ENCODE measurements around the gene RBMS1.

Gene RBMS1

GRCh38 chr2:160318218-160318617 is 175.4 kb downstream of the RBMS1 start:
- Histone ChIP-seq H3K27ac (replicated peaks; ENCODE audit: low read length) (no peak overlapping the region), H4K8ac (ENCODE audit: low read depth, low read length) (no peak overlapping the region), H3K9me3 (replicated peaks in 1 of 2; ENCODE audit: control insufficient read depth in 2 of 2, insufficient read depth in 1 of 2, low read depth in 1 of 2, low read length in 2 of 2) (no peaks in the 10 kb centered on the region), H2AK5ac (ENCODE audit: low read depth, low read length) (no peak overlapping the region), H2BK120ac (ENCODE audit: low read depth, low read length) (no peak overlapping the region), H3K4ac (ENCODE audit: low read length) (no peak overlapping the region), H4K91ac (ENCODE audit: low read depth, low read length, poor library complexity) (no peak overlapping the region), H3K18ac (ENCODE audit: low read length) (no peak overlapping the region), H2BK15ac (ENCODE audit: low read length) (no peak overlapping the region), H3K23ac (ENCODE audit: low read depth, low read length, poor library complexity) (no peak overlapping the region), H2AFZ (ENCODE audit: low read length) (no peak overlapping the region), H3K79me1 (ENCODE audit: low read depth, low read length) (no peaks in the 10 kb centered on the region), H3K27me3 (ENCODE audit: control insufficient read depth in 3 of 3, insufficient read depth in 3 of 3, low read depth in 1 of 3, low read length in 3 of 3) (no peaks in the 10 kb centered on the region), H3K4me1 (ENCODE audit: control insufficient read depth in 2 of 2, insufficient read depth in 1 of 2, low read depth in 1 of 2, low read length in 2 of 2) (peaks cover 11 to 26% of the 10 kb centered on the region in 2 donors), H2BK5ac (ENCODE audit: low read length) (no peak overlapping the region), H2BK12ac (ENCODE audit: low read length) (no peak overlapping the region), H3K14ac (ENCODE audit: low read length) (no peak overlapping the region), H3K9ac (ENCODE audit: low read depth, low read length, poor library complexity) (no peak overlapping the region), H3K4me3 (ENCODE audit: low read length in 2 of 2) (no peak overlapping the region), H3K36me3 (replicated peaks in 1 of 2; ENCODE audit: control insufficient read depth in 2 of 2, insufficient read depth in 2 of 2, low read length in 2 of 2) (peaks cover 0 to 8% of the 10 kb centered on the region in 2 donors), H3K4me2 (ENCODE audit: insufficient read depth, low read length, poor library complexity, severe bottlenecking) (no peak overlapping the region)
- DNase-seq (ENCODE audit: low spot score) = no peak

- no peak overlapping the region for H3K18ac ChIP-seq (ENCODE audit: low read length)
- H2BK12ac ChIP-seq (ENCODE audit: low read length) = no peak overlapping the region
- H3K4me3 ChIP-seq (ENCODE audit: low read length in 2 of 2) = no peak overlapping the region
- peak overlapping the region; percentile 5 for H2AFZ ChIP-seq (ENCODE audit: low read length)
- H2BK15ac ChIP-seq (ENCODE audit: low read length) = no peak overlapping the region
- H2BK5ac ChIP-seq (ENCODE audit: low read length) = no peak overlapping the region
- H3K4me1 ChIP-seq (ENCODE audit: control insufficient read depth in 2 of 2, insufficient read depth in 1 of 2, low read depth in 1 of 2, low read length in 2 of 2) = peaks cover 11 to 26% of the 10 kb centered on the region in 2 donors
- H3K27me3 ChIP-seq (ENCODE audit: control insufficient read depth in 3 of 3, insufficient read depth in 3 of 3, low read depth in 1 of 3, low read length in 3 of 3) = no peaks in the 10 kb centered on the region
- H3K4me2 ChIP-seq (ENCODE audit: insufficient read depth, low read length, poor library complexity, severe bottlenecking) = peak overlapping the region; percentile 21
- no peak overlapping the region for H3K23ac ChIP-seq (ENCODE audit: low read depth, low read length, poor library complexity)
- H3K14ac ChIP-seq (ENCODE audit: low read length) = no peak overlapping the region
- H3K27ac ChIP-seq (replicated peaks; ENCODE audit: low read length) = peak overlapping the region; percentile 29
- H3K79me1 ChIP-seq (ENCODE audit: low read depth, low read length) = no peaks in the 10 kb centered on the region
- no peak overlapping the region for H4K91ac ChIP-seq (ENCODE audit: low read depth, low read length, poor library complexity)
- H3K9ac ChIP-seq (ENCODE audit: low read depth, low read length, poor library complexity) = no peak overlapping the region
- DNase-seq (ENCODE audit: low spot score) = peak; percentile 67
- H4K8ac ChIP-seq (ENCODE audit: low read depth, low read length) = no peak overlapping the region
- no peak overlapping the region for H2BK120ac ChIP-seq (ENCODE audit: low read depth, low read length)
- H3K9me3 ChIP-seq (replicated peaks in 1 of 2; ENCODE audit: control insufficient read depth in 2 of 2, insufficient read depth in 1 of 2, low read depth in 1 of 2, low read length in 2 of 2) = no peaks in the 10 kb centered on the region
- peaks cover 0 to 14% of the 10 kb centered on the region in 2 donors for H3K36me3 ChIP-seq (replicated peaks in 1 of 2; ENCODE audit: control insufficient read depth in 2 of 2, insufficient read depth in 2 of 2, low read length in 2 of 2)
- WGBS, 2 donors (ENCODE audit: extremely low coverage in 2 of 2, insufficient read length in 2 of 2, insufficient replicate concordance in 1 of 2) = no CpG with 5 or more reads among the region's 7 CpGs
- H2AK5ac ChIP-seq (ENCODE audit: low read depth, low read length) = no peak overlapping the region
- H3K4ac ChIP-seq (ENCODE audit: low read length) = no peak overlapping the region
Observed at GRCh38 chr2:160317181-160318099, 176.2 kb downstream of the RBMS1 start.

GRCh38 chr2:160315337-160315736 is 178.3 kb downstream of the RBMS1 start:
- H2AFZ ChIP-seq (ENCODE audit: low read length) = no peak overlapping the region
- peaks cover 10 to 26% of the 10 kb centered on the region in 2 donors for H3K4me1 ChIP-seq (ENCODE audit: control insufficient read depth in 2 of 2, insufficient read depth in 1 of 2, low read depth in 1 of 2, low read length in 2 of 2)
- H4K91ac ChIP-seq (ENCODE audit: low read depth, low read length, poor library complexity) = no peak overlapping the region
- no peak overlapping the region for H3K27ac ChIP-seq (replicated peaks; ENCODE audit: low read length)
- no peak overlapping the region for H2BK5ac ChIP-seq (ENCODE audit: low read length)
- no CpG with 5 or more reads among the region's 2 CpGs for WGBS, 2 donors (ENCODE audit: extremely low coverage in 2 of 2, insufficient read length in 2 of 2, insufficient replicate concordance in 1 of 2)
- H2BK120ac ChIP-seq (ENCODE audit: low read depth, low read length) = no peak overlapping the region
- no peak overlapping the region for H3K4me2 ChIP-seq (ENCODE audit: insufficient read depth, low read length, poor library complexity, severe bottlenecking)
- no peak overlapping the region for H3K14ac ChIP-seq (ENCODE audit: low read length)
- no peak overlapping the region for H3K18ac ChIP-seq (ENCODE audit: low read length)
- no peaks in the 10 kb centered on the region for H3K79me1 ChIP-seq (ENCODE audit: low read depth, low read length)
- no peak overlapping the region for H2BK15ac ChIP-seq (ENCODE audit: low read length)
- H3K36me3 ChIP-seq (replicated peaks in 1 of 2; ENCODE audit: control insufficient read depth in 2 of 2, insufficient read depth in 2 of 2, low read length in 2 of 2) = peaks cover 0 to 27% of the 10 kb centered on the region in 2 donors
- no peak overlapping the region for H3K4me3 ChIP-seq (ENCODE audit: low read length in 2 of 2)
- H2BK12ac ChIP-seq (ENCODE audit: low read length) = no peak overlapping the region
- H2AK5ac ChIP-seq (ENCODE audit: low read depth, low read length) = no peak overlapping the region
- no peak for DNase-seq (ENCODE audit: low spot score)
- H3K9ac ChIP-seq (ENCODE audit: low read depth, low read length, poor library complexity) = no peak overlapping the region
- H3K4ac ChIP-seq (ENCODE audit: low read length) = no peak overlapping the region
- H3K9me3 ChIP-seq (replicated peaks in 1 of 2; ENCODE audit: control insufficient read depth in 2 of 2, insufficient read depth in 1 of 2, low read depth in 1 of 2, low read length in 2 of 2) = no peaks in the 10 kb centered on the region
- H3K27me3 ChIP-seq (ENCODE audit: control insufficient read depth in 3 of 3, insufficient read depth in 3 of 3, low read depth in 1 of 3, low read length in 3 of 3) = no peaks in the 10 kb centered on the region
- H4K8ac ChIP-seq (ENCODE audit: low read depth, low read length) = no peak overlapping the region
- H3K23ac ChIP-seq (ENCODE audit: low read depth, low read length, poor library complexity) = no peak overlapping the region

GRCh38 chr2:160310118-160310828 is 183.3 kb downstream of the RBMS1 start:
- no peak overlapping the region for H2BK12ac ChIP-seq (ENCODE audit: low read length)
- H4K8ac ChIP-seq (ENCODE audit: low read depth, low read length) = no peak overlapping the region
- no peak overlapping the region for H3K9ac ChIP-seq (ENCODE audit: low read depth, low read length, poor library complexity)
- H2AFZ ChIP-seq (ENCODE audit: low read length) = no peak overlapping the region
- H3K18ac ChIP-seq (ENCODE audit: low read length) = no peak overlapping the region
- no peak overlapping the region for H2AK5ac ChIP-seq (ENCODE audit: low read depth, low read length)
- WGBS, 2 donors (ENCODE audit: extremely low coverage in 2 of 2, insufficient read length in 2 of 2, insufficient replicate concordance in 1 of 2) = no CpG with 5 or more reads among the region's 8 CpGs
- no peak overlapping the region for H2BK15ac ChIP-seq (ENCODE audit: low read length)
- no peak overlapping the region for H3K23ac ChIP-seq (ENCODE audit: low read depth, low read length, poor library complexity)
- peaks cover 0 to 65% of the 10 kb centered on the region in 2 donors for H3K36me3 ChIP-seq (replicated peaks in 1 of 2; ENCODE audit: control insufficient read depth in 2 of 2, insufficient read depth in 2 of 2, low read length in 2 of 2)
- H3K27ac ChIP-seq (replicated peaks; ENCODE audit: low read length) = no peak overlapping the region
- H3K4me2 ChIP-seq (ENCODE audit: insufficient read depth, low read length, poor library complexity, severe bottlenecking) = no peak overlapping the region
- H2BK5ac ChIP-seq (ENCODE audit: low read length) = no peak overlapping the region
- no peak for DNase-seq (ENCODE audit: low spot score)
- no peak overlapping the region for H2BK120ac ChIP-seq (ENCODE audit: low read depth, low read length)
- H3K27me3 ChIP-seq (ENCODE audit: control insufficient read depth in 3 of 3, insufficient read depth in 3 of 3, low read depth in 1 of 3, low read length in 3 of 3) = no peaks in the 10 kb centered on the region
- H3K14ac ChIP-seq (ENCODE audit: low read length) = no peak overlapping the region
- H3K4me3 ChIP-seq (ENCODE audit: low read length in 2 of 2) = no peak overlapping the region
- H4K91ac ChIP-seq (ENCODE audit: low read depth, low read length, poor library complexity) = no peak overlapping the region
- peaks cover 0 to 12% of the 10 kb centered on the region in 2 donors for H3K4me1 ChIP-seq (ENCODE audit: control insufficient read depth in 2 of 2, insufficient read depth in 1 of 2, low read depth in 1 of 2, low read length in 2 of 2)
- H3K9me3 ChIP-seq (replicated peaks in 1 of 2; ENCODE audit: control insufficient read depth in 2 of 2, insufficient read depth in 1 of 2, low read depth in 1 of 2, low read length in 2 of 2) = no peaks in the 10 kb centered on the region
- H3K79me1 ChIP-seq (ENCODE audit: low read depth, low read length) = no peaks in the 10 kb centered on the region
- H3K4ac ChIP-seq (ENCODE audit: low read length) = no peak overlapping the region
